GM19043 (cell line): ENCODE data around the gene ZNF273.
A peak's percentile ranks its signal among the peaks of the same experiment; 100 is the strongest.
"Not testable (repeated sequence)": the region's sequence is repeated elsewhere in the genome, so short reads cannot be mapped to it uniquely, and the experiment has no call there.

Source experiments
- ATAC-seq: cut with Tn5 transposase; IDR thresholded peaks from one replicate; pipeline ENCODE4 v1.9.1; 2021; ENCODE audit warnings: low read depth; ENCODE audit not compliant: unreplicated experiment

ZNF273 gene

GRCh38 chr7:64902806-64903721, at the start of gene ZNF273:
Gene ZNF273 (plus strand): TSS chr7:64903273. CDS start chr7:64903318, 45 bp downstream.
- ATAC-seq = peak; percentile 99

- no peak for ATAC-seq
Measured at GRCh38 chr7:64853679-64854078, 49.4 kb upstream of the ZNF273 start.

GRCh38 chr7:64854969-64855368, 48.1 kb upstream of the ZNF273 start:
- no peak for ATAC-seq

- ATAC-seq = no peak
Measured at GRCh38 chr7:64863021-64863420, 40.1 kb upstream of the ZNF273 start.

GRCh38 chr7:64863530-64863929, 39.5 kb upstream of the ZNF273 start:
- not testable (repeated sequence) for ATAC-seq

DNA sequence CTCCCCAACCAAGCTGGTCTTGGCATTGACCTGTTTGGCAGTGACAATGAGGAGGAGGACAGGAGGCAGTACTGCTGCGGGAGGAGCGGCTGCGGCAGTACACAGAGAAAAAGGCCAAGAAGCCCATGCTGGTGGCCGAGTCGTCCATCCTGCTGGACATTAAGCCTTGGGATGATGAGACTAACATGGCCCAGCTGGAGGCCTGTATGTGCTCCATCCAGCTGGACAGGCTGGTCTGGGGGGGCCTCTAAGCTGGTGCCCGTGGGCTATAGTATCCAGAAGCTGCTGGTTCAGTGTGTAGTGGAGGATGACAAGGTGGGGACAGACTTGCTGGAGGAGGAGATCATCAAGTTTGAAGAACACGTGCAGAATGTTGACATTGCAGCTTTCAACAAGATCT, 39.1 kb upstream of the ZNF273 start:
- no peak for ATAC-seq

GRCh38 chr7:64867863-64868440, 35.1 kb upstream of the ZNF273 start:
- no peak for ATAC-seq

DNA sequence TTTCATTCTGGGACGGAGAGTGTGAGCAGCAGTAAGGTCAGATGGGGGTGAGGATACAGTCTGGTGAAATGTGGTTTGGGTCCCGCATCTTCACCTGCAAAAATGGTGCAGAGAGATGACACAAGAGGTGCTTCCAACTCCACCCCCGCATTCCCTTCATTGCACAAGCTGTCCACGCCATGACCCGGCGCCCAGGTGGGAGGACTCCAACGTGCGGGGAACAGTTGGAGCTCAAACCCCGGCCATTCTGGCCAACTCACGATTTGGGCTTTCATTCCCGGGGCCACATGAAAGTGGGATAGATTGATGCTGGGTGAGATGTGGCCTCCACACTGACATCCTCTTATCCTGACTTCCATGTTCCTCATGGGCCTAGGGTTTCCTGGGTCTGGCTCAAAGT, 34.6 kb upstream of the ZNF273 start:
- ATAC-seq = no peak

DNA sequence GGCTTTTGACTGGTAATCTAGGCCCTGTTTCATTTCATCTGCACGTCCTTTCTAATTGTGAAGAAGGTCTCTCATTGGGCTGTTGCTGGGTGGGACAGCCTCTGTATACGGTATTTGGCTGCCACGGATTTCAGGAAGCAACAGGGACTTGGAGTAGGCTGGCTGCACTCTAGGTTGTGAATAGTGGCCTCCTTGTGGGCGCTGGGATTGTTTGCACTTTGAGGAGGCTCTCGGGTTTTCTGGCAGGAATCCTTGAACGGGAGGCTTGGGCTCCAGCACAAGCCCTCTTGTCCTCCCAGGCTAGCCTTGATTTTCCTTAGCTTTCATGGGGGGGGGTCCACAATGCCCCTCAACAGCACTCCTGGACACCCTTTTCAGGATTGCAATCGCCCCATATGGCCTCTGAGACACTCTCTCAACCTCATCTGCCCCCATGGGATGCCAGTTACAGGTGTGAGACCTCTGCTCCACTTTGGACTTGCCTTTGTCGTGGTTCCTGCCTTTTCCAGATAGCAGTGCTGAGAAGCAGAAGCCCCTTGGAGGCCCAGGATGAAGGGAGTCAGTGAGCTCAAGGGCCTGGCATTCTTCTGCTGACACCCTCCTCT, 33.9 kb upstream of the ZNF273 start:
- no peak for ATAC-seq

- no peak for ATAC-seq
Measured at GRCh38 chr7:64869912-64870562, 33.0 kb upstream of the ZNF273 start.

DNA sequence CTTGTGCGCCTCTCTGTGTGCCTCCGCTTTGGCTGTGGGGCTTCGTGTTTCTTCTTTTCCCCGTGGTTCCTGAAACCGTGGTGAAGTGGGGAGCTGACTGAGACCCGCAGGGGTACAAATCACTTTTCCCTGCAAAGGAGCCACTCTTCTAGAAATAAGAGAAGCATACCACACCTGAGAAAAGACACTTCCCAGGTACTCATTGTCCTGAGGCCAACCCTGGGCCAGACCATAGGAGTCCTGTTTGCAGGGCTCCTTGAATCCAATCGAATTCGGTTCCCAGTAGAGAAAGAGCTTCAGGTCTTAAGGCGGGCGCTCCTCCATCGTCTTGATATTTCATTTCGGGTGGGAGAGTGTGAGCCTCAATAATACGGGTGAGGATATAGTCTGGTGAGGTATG, 32.4 kb upstream of the ZNF273 start:
- no peak for ATAC-seq

DNA sequence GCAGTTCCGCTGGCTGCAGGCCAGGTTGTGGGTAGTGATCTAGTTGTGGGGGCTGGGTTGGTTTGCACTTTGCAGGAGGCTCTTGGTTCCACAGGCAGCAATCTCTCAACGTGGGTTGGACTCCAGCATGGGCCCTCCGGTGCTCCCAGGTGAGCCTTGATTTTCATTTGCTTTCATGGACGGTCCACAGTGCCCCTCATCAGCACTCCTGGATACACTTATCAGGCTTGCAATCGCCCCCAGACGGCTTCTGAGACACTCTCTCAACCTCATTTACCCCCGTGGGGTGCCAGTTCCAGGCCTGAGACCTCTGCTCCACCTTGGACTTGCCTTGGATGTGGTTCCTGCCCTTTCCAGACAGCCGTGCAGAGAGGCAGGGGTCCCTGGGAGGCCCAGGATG, 31.3 kb upstream of the ZNF273 start:
- ATAC-seq = no peak

DNA sequence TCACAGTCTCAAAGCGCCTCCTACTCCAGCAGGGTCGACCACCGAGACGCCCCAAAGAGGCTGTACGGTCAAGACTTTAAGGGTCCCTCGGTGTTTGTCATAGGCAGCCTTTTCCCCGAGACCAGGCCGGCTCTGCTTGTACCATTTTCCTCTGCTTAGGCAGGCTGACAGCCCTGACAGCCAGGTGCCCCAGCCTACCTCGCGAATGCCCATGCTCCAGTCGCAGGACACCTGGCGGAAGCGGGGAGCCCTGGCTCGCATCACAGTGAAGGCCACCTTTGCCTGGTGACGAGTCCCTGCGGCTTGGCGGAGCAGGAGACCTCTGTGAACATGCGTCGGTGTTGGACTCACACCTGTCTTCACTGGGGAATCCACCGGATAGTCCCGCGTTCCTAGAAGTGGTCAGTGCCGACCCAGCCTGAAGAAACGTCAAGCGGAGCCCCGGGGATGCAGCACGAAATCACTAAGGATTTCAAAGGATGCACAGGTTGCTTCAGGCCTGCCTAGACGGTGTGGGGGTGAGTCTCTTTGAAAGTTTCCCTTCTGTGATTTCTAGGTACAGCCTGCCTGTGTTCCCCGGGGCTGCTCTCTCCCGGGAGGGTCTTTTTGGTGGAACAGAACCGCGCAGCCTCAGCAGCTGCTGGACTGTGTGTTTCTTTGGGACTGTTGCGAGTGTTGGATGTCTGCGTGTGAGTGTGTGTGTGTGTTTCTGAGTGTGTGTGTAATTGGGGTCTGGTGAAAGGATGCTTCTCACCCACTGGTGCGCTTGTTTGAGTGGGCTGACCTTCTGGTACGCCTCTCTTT, 30.5 kb upstream of the ZNF273 start:
- ATAC-seq = no peak

- no peak for ATAC-seq
Measured at GRCh38 chr7:64873155-64873500, 29.9 kb upstream of the ZNF273 start.

GRCh38 chr7:64873517-64873916, 29.6 kb upstream of the ZNF273 start:
- no peak for ATAC-seq

DNA sequence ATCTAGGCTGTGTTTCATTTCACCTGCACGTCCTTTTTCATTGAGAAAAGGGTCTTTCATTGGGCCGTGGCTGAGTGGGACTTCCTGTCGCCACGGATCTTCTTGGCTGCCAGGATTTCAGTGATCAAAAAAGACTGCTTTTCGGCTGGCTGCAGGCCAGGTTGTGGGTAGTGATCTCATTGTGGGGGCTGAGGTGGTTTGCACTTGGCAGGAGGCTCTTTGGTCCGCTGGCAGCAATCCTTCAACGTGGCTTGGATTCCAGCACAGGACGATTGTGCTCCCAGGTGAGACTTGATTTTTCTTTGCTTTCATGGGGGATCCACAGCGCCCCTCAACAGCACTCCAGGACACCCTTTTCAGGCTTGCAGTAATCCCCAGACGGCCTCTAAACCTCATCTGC, 29.0 kb upstream of the ZNF273 start:
- no peak for ATAC-seq

DNA sequence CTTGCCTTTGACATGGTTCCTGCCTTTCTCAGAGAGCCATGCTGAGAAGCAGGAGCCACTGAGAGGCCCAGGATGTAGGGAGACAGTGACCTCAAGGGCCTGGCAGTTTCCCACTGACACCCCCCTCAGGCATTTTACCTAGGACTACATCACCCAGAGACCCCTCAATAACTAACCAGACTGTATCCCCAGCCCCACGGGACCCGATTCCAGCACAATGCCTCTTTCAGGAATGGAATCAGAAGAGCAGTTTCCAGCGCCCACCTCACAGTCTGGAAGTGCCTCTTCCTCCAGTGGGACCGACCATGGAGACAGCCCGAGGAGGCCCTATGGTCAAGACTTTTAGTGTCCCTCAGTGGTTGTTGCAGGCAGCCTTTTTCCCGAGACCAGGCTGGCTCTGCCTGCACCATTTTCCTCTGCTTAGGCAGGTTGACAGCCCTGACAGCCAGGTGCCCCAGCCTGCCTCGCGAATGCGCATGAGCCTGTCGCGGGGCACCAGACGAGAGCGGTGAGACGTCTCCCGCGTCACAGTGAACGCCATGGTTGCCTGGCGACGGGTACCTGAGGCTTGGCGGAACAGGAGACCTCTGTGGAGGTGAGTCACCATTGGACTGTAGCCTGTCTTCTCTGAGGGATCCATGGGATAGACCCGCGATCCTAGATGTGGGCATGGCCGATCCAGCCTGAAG, 28.4 kb upstream of the ZNF273 start:
- no peak for ATAC-seq

DNA sequence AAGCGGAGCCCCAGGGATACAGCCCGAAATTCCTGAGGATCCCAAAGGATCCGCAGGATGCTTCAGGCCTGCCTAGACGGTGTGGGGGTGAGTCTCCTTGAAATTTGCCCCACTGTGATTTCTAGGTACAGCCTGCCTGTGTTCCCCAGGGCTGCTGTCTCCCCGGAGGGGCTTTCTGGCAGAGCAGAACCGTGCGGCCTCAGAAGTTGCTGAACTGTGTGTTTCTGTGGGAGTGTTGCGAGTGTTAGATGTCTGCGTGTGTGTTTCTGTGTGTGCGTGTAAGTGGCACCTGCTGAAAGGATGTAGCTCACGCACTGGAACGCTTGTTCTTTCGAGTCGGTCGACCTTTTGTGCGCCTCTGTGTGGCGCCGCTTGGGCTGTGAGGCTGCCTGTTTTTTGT, 27.8 kb upstream of the ZNF273 start:
- ATAC-seq = no peak

- ATAC-seq = no peak
Measured at GRCh38 chr7:64875658-64876406, 27.2 kb upstream of the ZNF273 start.
